Testis (tissue), 3 donors: Measurements from ENCODE around the gene PODNL1. TPM values are rescaled to one million over a fixed set of nuclear protein-coding genes. Genes with fewer than 3 reads are reported as not detected.
A peak's percentile ranks its signal among the peaks of the same experiment; 100 is the strongest.

Source experiments
- DNase-seq: peaks from one replicate; pipeline ENCODE4 v3.0.0-alpha.2; 2019
- H3K27ac ChIP-seq, 2 donors: fragments of 200-600 bp; sonication (generic); one replicate each; pipeline ENCODE4 v1.5.1; 2019
- H3K27me3 ChIP-seq: fragments of 200-600 bp; sonication (generic); one replicate; pipeline ENCODE4 v1.5.1; 2019
- H3K36me3 ChIP-seq: fragments of 200-600 bp; sonication (generic); one replicate; pipeline ENCODE4 v1.5.1; 2017; ENCODE audit warnings: low read depth; ENCODE audit errors: missing control alignments
- H3K4me1 ChIP-seq: fragments of 200-600 bp; sonication (generic); one replicate; pipeline ENCODE4 v1.5.1; 2019
- H3K4me3 ChIP-seq, 2 donors: fragments of 200-600 bp; sonication (generic); one replicate each; pipeline ENCODE4 v1.5.1; 2017 to 2019
- H3K9me3 ChIP-seq: fragments of 200-600 bp; sonication (generic); one replicate; pipeline ENCODE4 v1.5.1; 2017
- CTCF ChIP-seq, 3 experiments: fragments of 450-650 bp in 2 of 3; fragments of 200-600 bp in 1 of 3; sonication (generic) in 1 of 3; IDR thresholded peaks; one replicate each; pipeline ENCODE4 v1.5.1; 2016 to 2019; ENCODE audit warnings: antibody characterized with exemption in 3 of 3, mild to moderate bottlenecking in 2 of 3, moderate library complexity in 1 of 3
- POLR2A ChIP-seq: fragments of 450-650 bp; IDR thresholded peaks from one replicate; pipeline ENCODE4 v1.6.1; 2017; ENCODE audit warnings: antibody characterized with exemption, mild to moderate bottlenecking, moderate library complexity
- WGBS, 2 donors: methylation state at CpG; one replicate each; pipeline ENCODE4 v1.1.5; 2018; 5-methylcytosine and 5-hydroxymethylcytosine counted together
- intact Hi-C: fragments of 100-400 bp; cut with DNase I; formaldehyde crosslinking; loops from one replicate; pipeline ENCODE4 v1.15.1; 2023; ENCODE audit warnings: low total_unique reads
- polyA plus RNA-seq: library from polyadenylated mRNA; stranded (reverse); fragments of 350-450 nt; fragmentation: Illumina TruSeq; extraction: RNeasy Lipid Tissue Mini Kit (QIAGEN cat#74804); gene quantifications from one replicate; pipeline ENCODE4 v1.2.3, GENCODE V29; 2014; ENCODE audit warnings: low read depth, low replicate concordance; ENCODE audit not compliant: insufficient read depth
- total RNA-seq, 2 donors: library from RNA; depleted of rRNA; stranded (reverse); fragments of >200 nt; gene quantifications; one replicate each; pipeline ENCODE4 v1.2.3, GENCODE V29; 2016

Gene PODNL1
- total and polyA plus RNA-seq, 3 donors from 2014 or later: 5.8 to 14.6 (median 12.6) TPM

- 55 to 61% methylated on average over 9 of the region's 9 CpGs for WGBS, 2 donors
- Histone ChIP-seq H3K27me3 (no peaks in the 10 kb centered on the region), H3K27ac (peak overlapping the region in 1 of 2 donors; percentile 50), H3K4me3 (no peak overlapping the region), H3K4me1 (no peaks in the 10 kb centered on the region), H3K36me3 (no peaks in the 10 kb centered on the region), H3K9me3 (no peaks in the 10 kb centered on the region)
- TF ChIP-seq POLR2A (no peak), CTCF (IDR thresholded peaks at IDR 0.05) (no peak)
- DNase-seq: no peak
- intact Hi-C loops: no loop called here
These were observed 45.3 kb downstream of the PODNL1 start for GRCh38 chr19:13892870-13893269.

- intact Hi-C loops: no loop called here
- no peaks in the 10 kb centered on the region for H3K9me3 ChIP-seq
- peaks cover 7% of the 10 kb centered on the region for H3K4me1 ChIP-seq
- no peak overlapping the region for H3K27ac ChIP-seq
- TF ChIP-seq CTCF (IDR thresholded peaks at IDR 0.05) (no peak), POLR2A (no peak)
- no peaks in the 10 kb centered on the region for H3K27me3 ChIP-seq
- no peak for DNase-seq
- H3K36me3 ChIP-seq: no peaks in the 10 kb centered on the region
- no peak overlapping the region for H3K4me3 ChIP-seq
- 88 to 95% methylated on average over 2 to 11 of the region's 13 CpGs for WGBS, 2 donors
These were observed 48.1 kb downstream of the PODNL1 start for GRCh38 chr19:13890136-13890535.

GRCh38 chr19:13888281-13888680 lies 49.9 kb downstream of the PODNL1 start:
- WGBS, 2 donors: 91 to 93% methylated on average over 16 of the region's 16 CpGs
- Histone ChIP-seq H3K27ac (no peak overlapping the region), H3K4me1 (peaks cover 23% of the 10 kb centered on the region), H3K27me3 (no peaks in the 10 kb centered on the region), H3K4me3 (no peak overlapping the region), H3K36me3 (no peaks in the 10 kb centered on the region), H3K9me3 (no peaks in the 10 kb centered on the region)
- intact Hi-C loops: loop anchor here (10.0 kb wide), 1 partner anchor 187 kb away; the partner anchor contains the start of gene MISP3
- TF ChIP-seq POLR2A: no peak
- TF ChIP-seq CTCF (IDR thresholded peaks at IDR 0.05): no peak
- DNase-seq: no peak

- Histone ChIP-seq H3K9me3 (no peaks in the 10 kb centered on the region), H3K27ac (no peak overlapping the region), H3K27me3 (no peaks in the 10 kb centered on the region), H3K4me3 (no peak overlapping the region), H3K4me1 (peaks cover 26% of the 10 kb centered on the region), H3K36me3 (no peaks in the 10 kb centered on the region)
- TF ChIP-seq CTCF (IDR thresholded peaks at IDR 0.05) (no peak), POLR2A (no peak)
- 74 to 76% methylated on average over 5 of the region's 5 CpGs for WGBS, 2 donors
- intact Hi-C loops: loop anchor here (10.0 kb wide), 1 partner anchor 187 kb away; the partner anchor contains the start of gene MISP3
- DNase-seq: no peak
These were observed 50.7 kb downstream of the PODNL1 start for GRCh38 chr19:13887517-13887916.

GRCh38 chr19:13887018-13887436 lies 51.2 kb downstream of the PODNL1 start:
- H3K27ac ChIP-seq: no peak overlapping the region
- no peaks in the 10 kb centered on the region for H3K9me3 ChIP-seq
- no peaks in the 10 kb centered on the region for H3K36me3 ChIP-seq
- no peak for DNase-seq
- WGBS, 2 donors: 52 to 63% methylated on average over 11 to 16 of the region's 16 CpGs
- H3K4me1 ChIP-seq: peaks cover 31% of the 10 kb centered on the region
- no peak overlapping the region for H3K4me3 ChIP-seq
- intact Hi-C loops: loop anchor here (10.0 kb wide), 1 partner anchor 188 kb away; the partner anchor contains the start of gene MISP3
- H3K27me3 ChIP-seq: no peaks in the 10 kb centered on the region
- TF ChIP-seq POLR2A: no peak
- no peak for TF ChIP-seq CTCF (IDR thresholded peaks at IDR 0.05)
